Activated T-cell treated with anti-CD3 and anti-CD28 coated beads, Interleukin-2, amount 50 U/mL, for 24 hours (primary cell): Measurements from ENCODE around the gene GALNT9.
"Not testable (repeated sequence)": the region's sequence is repeated elsewhere in the genome, so short reads cannot be mapped to it uniquely, and the experiment has no call there.

Experiments used
- DNase-seq: peaks from one replicate; pipeline ENCODE4 v3.0.0-alpha.2; 2020
- H3K27ac Mint-ChIP-seq: 2 replicates; pipeline ENCODE4 v1.8.0; 2020; ENCODE audit warnings: mild to moderate bottlenecking, mixed read lengths
- H3K27me3 Mint-ChIP-seq: 2 replicates; pipeline ENCODE4 v1.8.0; 2020; ENCODE audit warnings: mixed read lengths
- H3K36me3 Mint-ChIP-seq: 2 replicates; pipeline ENCODE4 v1.8.0; 2020; ENCODE audit warnings: low read depth, mixed read lengths
- H3K4me1 Mint-ChIP-seq: 2 replicates; pipeline ENCODE4 v1.8.0; 2020; ENCODE audit warnings: low read depth, mixed read lengths
- H3K4me3 Mint-ChIP-seq: 2 replicates; pipeline ENCODE4 v1.8.0; 2020; ENCODE audit warnings: mild to moderate bottlenecking, moderate library complexity, mixed read lengths
- H3K9me3 Mint-ChIP-seq: 2 replicates; pipeline ENCODE4 v1.8.0; 2020; ENCODE audit warnings: mixed read lengths

The GALNT9 gene

GRCh38 chr12:132308853-132309595, 20.4 kb downstream of the GALNT9 start:
- Mint-ChIP-seq H3K9me3 (peaks cover 16% of the 10 kb centered on the region), H3K4me3 (no peak overlapping the region), H3K27me3 (peaks cover 9% of the 10 kb centered on the region), H3K4me1 (peaks cover 2% of the 10 kb centered on the region), H3K27ac (no peak overlapping the region), H3K36me3 (no peaks in the 10 kb centered on the region)
- no peak for DNase-seq

- no peak for DNase-seq
- peaks cover 2% of the 10 kb centered on the region for H3K4me1 Mint-ChIP-seq
- no peak overlapping the region for H3K27ac Mint-ChIP-seq
- H3K36me3 Mint-ChIP-seq = no peaks in the 10 kb centered on the region
- no peak overlapping the region for H3K4me3 Mint-ChIP-seq
- peaks cover 9% of the 10 kb centered on the region for H3K27me3 Mint-ChIP-seq
- peaks cover 16% of the 10 kb centered on the region for H3K9me3 Mint-ChIP-seq
Measured at GRCh38 chr12:132307976-132308852, 21.2 kb downstream of the GALNT9 start.

DNA sequence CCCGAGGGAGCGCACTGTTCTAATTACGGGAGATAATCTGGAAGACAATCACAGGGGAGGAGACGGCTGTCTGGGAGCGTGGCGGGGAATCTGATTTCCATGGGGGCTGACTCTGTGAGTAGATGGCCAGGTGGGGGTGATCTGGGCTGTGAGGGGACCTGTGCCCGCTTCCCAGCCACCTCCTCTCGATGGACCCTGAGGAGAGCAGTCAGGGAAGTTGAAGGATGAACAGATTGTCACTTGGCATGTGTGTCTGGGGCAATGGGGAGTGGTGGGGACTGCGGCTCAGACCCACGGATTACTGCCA, 22.6 kb downstream of the GALNT9 start:
- peaks cover 11% of the 10 kb centered on the region for H3K9me3 Mint-ChIP-seq
- no peak overlapping the region for H3K27ac Mint-ChIP-seq
- DNase-seq = no peak
- H3K36me3 Mint-ChIP-seq = peaks cover 2% of the 10 kb centered on the region
- H3K4me3 Mint-ChIP-seq = no peak overlapping the region
- peaks cover 2% of the 10 kb centered on the region for H3K4me1 Mint-ChIP-seq
- peaks cover 9% of the 10 kb centered on the region for H3K27me3 Mint-ChIP-seq

DNA sequence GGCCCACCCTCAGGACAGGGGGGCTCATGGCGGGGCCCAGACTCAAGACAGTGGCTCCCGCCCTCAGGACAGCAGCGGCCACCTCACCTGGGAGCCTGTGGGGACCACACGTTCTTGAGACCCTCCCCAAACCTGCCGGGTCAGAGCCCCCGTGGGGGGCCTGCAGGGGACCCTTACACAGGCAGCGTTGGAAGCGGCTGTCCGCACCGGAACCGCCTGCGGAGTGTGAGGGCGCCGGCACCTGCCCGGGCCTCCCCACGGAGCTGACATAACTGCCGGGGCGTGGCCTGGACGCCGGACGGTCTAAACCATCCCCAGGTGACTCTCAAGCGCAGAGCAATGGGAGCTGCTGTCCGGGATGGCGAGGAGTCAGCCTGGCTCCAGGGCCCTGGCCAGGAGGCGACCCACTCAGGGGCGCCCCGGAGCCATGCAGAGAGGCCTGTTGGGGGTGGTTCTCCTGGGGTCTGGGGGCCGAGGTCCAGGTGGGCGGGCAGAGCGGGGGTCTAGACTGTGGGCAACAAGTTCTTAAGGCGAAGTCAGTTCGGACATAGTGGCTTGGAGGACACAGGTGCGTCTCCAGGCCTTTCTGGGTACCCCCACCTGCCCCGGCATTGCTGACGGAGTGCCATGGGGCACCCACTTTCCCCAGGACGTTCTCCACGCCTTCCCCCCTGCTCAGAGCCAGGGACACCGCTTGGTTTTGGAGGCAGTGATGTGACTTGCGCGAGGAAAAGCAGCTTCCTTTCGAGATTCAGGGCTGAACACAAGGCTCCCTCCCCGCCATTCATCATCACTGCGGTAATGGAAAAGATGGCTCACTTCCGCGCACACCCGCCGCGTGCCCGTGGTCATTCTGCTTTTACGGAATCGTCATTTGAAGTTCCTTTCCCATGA, 23.2 kb downstream of the GALNT9 start:
- peaks cover 5% of the 10 kb centered on the region for H3K9me3 Mint-ChIP-seq
- peaks cover 2% of the 10 kb centered on the region for H3K4me1 Mint-ChIP-seq
- H3K4me3 Mint-ChIP-seq = no peak overlapping the region
- H3K27me3 Mint-ChIP-seq = peaks cover 9% of the 10 kb centered on the region
- DNase-seq = no peak
- H3K27ac Mint-ChIP-seq = no peak overlapping the region
- H3K36me3 Mint-ChIP-seq = peaks cover 2% of the 10 kb centered on the region

DNA sequence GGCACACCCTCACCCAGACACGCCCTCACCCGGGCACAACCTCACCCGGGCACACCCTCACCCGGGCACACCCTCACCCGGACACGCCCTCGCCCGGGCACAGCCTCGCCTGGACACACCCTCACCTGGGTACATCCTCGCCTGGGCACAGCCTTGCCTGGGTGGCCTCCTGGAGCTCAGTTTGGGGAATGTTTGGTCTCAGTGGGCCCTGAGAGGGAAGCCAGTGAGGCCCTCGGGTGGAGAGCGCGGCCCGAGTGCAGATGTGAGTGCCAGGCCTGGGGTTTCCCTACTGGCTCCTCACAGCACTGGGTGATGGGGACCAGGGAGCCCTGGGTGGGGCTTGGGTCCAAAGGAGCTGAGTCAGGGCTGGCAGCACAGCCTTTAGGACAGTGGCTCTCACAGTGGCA, 23.8 kb downstream of the GALNT9 start:
- Mint-ChIP-seq H3K9me3 (no peaks in the 10 kb centered on the region), H3K27ac (no peak overlapping the region), H3K36me3 (peaks cover 2% of the 10 kb centered on the region), H3K4me1 (peaks cover 2% of the 10 kb centered on the region), H3K27me3 (peaks cover 9% of the 10 kb centered on the region), H3K4me3 (no peak overlapping the region)
- DNase-seq = no peak

DNA sequence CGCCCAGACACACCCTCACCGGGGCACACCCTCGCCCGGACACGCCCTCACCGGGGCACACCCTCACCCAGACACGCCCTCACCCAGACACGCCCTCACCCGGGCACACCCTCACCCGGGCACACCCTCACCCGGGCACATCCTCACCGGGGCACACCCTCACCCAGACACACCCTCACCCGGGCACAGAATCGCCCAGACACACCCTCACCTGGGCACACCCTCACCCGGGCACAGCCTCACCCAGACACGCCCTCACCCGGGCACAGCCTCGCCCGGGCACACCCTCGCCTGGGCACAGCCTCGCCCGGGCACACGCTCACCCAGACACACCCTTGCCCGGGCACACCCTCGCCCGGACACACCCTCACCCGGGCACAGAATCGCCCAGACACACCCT, 24.5 kb downstream of the GALNT9 start:
- H3K9me3 Mint-ChIP-seq = not testable (repeated sequence)

DNA sequence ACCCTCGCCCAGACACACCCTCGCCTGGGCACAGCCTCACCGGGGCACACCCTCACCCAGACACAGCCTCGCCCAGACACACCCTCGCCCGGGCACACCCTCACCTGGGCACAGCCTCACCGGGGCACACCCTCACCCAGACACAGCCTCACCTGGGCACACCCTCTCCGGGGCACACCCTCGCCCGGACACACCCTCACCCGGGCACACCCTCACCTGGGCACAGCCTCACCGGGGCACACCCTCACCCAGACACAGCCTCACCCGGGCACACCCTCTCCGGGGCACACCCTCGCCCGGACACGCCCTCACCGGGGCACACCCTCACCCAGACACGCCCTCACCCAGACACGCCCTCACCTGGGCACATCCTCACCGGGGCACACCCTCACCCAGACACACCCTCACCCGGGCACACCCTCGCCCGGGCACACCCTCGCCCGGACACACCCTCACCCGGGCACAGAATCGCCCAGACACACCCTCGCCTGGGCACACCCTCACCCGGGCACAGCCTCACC, 25.5 kb downstream of the GALNT9 start:
- not testable (repeated sequence) for H3K9me3 Mint-ChIP-seq, H3K4me3 Mint-ChIP-seq, H3K36me3 Mint-ChIP-seq, H3K27me3 Mint-ChIP-seq, H3K4me1 Mint-ChIP-seq, H3K27ac Mint-ChIP-seq, DNase-seq

More for the DNA sequence above, 24.5 kb downstream of the GALNT9 start:
- H3K27ac Mint-ChIP-seq, H3K4me1 Mint-ChIP-seq, DNase-seq, H3K4me3 Mint-ChIP-seq, H3K36me3 Mint-ChIP-seq, H3K27me3 Mint-ChIP-seq: not testable (repeated sequence)

- Mint-ChIP-seq H3K4me3 (no peak overlapping the region), H3K27ac (no peak overlapping the region), H3K27me3 (peaks cover 2% of the 10 kb centered on the region), H3K36me3 (peaks cover 2% of the 10 kb centered on the region), H3K9me3 (no peaks in the 10 kb centered on the region), H3K4me1 (no peaks in the 10 kb centered on the region)
- DNase-seq = no peak
Measured at GRCh38 chr12:132302466-132303358, 26.7 kb downstream of the GALNT9 start.

DNA sequence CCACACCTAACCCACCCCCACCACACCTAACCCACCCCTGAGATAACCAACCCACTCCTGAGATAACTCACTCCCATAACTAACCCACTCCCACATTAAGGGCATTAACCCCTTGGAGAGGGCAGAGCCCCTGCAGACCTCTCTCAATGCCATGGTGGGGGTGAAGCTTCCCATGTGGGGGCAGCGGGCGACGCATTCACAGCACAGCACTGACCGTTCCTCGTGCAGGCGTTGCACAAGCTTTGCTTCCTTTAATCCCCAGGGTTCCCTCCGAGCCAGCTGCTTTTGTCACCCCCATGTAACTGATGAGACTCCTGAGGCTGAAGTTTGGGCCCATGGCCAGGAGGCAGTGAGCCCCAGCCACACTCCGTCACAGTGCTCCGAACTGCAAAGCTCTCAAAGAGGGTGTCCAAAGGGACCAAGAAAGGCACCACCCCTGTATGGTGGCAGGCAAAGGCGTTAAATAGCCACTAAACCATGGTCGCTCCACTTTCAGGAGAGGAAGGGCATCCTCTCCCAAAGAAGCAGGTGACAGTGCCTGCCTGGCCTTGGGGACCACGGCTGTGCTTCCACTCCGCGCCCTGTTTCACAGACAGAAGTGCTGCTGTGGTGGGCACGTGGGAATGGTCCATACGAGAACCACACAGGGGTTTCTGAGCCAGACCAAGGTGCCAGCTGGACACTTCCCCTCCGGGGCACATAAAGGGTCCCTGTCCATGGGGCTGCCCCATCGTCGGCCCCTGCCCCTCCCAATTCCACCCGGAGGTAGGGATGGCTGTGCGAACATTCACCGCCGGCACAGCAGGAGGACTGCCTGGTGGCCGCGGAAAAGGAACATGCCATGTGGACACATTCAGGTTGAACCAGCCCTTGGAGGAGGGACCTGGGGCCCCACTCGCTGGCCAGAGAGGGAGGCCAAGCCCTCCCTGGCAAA, 28.3 kb downstream of the GALNT9 start:
- H3K27ac Mint-ChIP-seq = no peak overlapping the region
- peaks cover 2% of the 10 kb centered on the region for H3K36me3 Mint-ChIP-seq
- H3K27me3 Mint-ChIP-seq = no peaks in the 10 kb centered on the region
- no peak overlapping the region for H3K4me3 Mint-ChIP-seq
- no peak for DNase-seq
- H3K9me3 Mint-ChIP-seq = no peaks in the 10 kb centered on the region
- H3K4me1 Mint-ChIP-seq = no peaks in the 10 kb centered on the region

GRCh38 chr12:132296063-132296462, 33.3 kb downstream of the GALNT9 start:
- Mint-ChIP-seq H3K27ac (no peak overlapping the region), H3K27me3 (peaks cover 16% of the 10 kb centered on the region), H3K4me3 (no peak overlapping the region), H3K4me1 (no peaks in the 10 kb centered on the region), H3K9me3 (no peaks in the 10 kb centered on the region), H3K36me3 (no peaks in the 10 kb centered on the region)
- no peak for DNase-seq

- peaks cover 16% of the 10 kb centered on the region for H3K27me3 Mint-ChIP-seq
Measured at GRCh38 chr12:132295561-132295960, 33.8 kb downstream of the GALNT9 start.

GRCh38 chr12:132295101-132295526, 34.3 kb downstream of the GALNT9 start:
- no peak overlapping the region for H3K4me3 Mint-ChIP-seq
- peaks cover 16% of the 10 kb centered on the region for H3K27me3 Mint-ChIP-seq
- H3K27ac Mint-ChIP-seq = no peak overlapping the region
- DNase-seq = no peak
- H3K9me3 Mint-ChIP-seq = no peaks in the 10 kb centered on the region
- no peaks in the 10 kb centered on the region for H3K4me1 Mint-ChIP-seq
- H3K36me3 Mint-ChIP-seq = no peaks in the 10 kb centered on the region

More at GRCh38 chr12:132295561-132295960, 33.8 kb downstream of the GALNT9 start:
- not testable (repeated sequence) for H3K36me3 Mint-ChIP-seq, H3K9me3 Mint-ChIP-seq, DNase-seq, H3K27ac Mint-ChIP-seq, H3K4me1 Mint-ChIP-seq, H3K4me3 Mint-ChIP-seq
